ENCODE measurements around the gene SEMA3F.

Gene SEMA3F

DNA sequence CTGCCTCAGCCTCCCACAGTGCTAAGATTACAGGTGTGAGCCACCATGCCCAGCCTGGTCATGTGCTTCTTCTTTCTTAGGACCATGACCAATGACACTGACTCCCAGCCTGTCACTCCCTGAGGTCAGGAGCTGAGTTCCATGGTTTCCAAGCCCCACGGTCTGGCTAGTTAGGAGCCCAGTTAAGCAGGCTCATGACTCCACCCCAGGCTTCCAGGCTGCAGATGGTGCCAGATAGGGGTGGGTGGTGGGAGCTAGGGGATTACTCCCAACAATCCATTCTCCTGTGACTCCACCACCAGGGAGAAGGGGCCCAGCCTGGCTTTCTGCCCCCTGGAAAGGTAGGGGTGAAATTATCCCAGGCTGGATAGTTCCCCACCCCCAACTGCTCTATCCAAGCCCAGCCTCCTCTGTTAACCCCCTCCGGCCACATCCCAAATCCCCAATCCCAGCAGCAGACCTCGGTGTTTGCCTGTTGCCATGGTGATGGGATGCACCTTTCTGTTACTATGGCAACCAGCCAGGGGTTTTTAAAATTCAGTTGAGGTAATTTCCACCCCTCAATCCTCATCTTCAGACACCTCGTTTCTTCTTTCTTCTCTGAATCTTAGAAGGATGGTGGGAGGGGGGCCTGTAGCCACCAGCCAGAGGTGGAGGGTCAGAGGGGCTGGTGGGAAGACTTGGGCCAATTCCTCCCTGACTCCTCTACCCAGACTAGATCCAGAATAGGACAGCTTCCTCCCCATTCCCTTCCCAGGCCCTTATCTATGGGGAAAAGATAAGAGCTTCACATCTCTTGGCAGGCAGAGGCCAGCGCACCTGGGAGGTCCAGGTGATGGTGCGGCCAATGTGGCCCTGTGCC is 22.5 kb upstream of the SEMA3F start:
- DNase-seq, result peak in 1 of 58 donors; percentile 18

DNA sequence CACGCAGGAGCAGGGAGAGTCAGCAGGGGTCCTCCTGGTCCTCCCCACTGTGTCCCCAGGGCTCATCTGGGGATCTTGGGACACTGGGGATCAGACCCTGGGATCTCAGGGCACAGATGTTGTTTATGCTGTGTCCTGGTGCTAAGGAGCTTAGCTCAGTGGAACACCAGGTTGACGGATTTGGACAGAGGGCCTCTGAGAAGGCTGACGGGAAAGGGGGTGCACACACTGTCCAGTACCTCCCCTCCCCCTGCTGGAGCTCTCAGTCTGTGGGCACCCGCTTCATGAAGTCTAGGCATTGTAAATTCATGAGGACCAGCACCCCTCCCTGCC is 21.9 kb upstream of the SEMA3F start:
- no peak for DNase-seq

DNA sequence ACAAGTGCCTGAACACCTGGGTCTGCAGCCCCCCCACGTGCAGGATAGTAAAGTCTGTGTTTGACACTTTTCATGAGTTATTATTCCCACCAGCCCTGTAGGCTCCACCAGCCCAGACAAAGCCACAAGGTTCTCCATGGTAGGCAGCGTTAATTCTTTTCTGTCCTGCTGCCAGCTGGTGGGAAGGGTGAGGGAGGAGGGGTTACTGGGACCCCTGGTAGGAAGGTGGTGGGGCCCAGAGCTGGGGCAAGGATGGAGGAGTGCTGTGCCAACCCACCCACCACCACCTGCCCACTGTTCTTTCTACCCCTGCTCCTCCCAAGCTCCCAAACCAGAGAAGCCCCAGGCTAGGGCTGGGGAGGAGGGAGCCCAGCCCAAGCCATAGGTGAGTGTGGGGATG is 20.8 kb upstream of the SEMA3F start:
- DNase-seq, result no peak

DNA sequence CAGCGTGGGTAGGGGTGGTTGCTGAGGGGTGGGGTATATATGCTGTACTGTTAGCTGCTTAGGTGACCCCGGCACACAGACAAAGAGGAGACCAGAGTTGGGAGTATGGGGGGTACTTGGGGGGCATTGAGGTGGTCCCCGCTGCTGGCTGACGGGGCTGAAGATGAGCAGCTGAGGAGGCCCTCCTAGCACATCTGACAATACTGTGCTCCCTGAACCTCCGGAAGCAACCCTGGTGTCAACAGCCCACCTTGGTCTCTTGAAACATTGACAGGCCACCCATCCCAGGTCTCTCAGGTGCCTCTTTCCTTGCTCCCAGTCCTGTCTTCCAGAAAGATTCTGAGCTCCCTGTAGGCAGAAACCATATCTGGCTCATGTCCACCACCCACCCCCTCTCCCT is 19.2 kb upstream of the SEMA3F start:
- no peak for DNase-seq

DNA sequence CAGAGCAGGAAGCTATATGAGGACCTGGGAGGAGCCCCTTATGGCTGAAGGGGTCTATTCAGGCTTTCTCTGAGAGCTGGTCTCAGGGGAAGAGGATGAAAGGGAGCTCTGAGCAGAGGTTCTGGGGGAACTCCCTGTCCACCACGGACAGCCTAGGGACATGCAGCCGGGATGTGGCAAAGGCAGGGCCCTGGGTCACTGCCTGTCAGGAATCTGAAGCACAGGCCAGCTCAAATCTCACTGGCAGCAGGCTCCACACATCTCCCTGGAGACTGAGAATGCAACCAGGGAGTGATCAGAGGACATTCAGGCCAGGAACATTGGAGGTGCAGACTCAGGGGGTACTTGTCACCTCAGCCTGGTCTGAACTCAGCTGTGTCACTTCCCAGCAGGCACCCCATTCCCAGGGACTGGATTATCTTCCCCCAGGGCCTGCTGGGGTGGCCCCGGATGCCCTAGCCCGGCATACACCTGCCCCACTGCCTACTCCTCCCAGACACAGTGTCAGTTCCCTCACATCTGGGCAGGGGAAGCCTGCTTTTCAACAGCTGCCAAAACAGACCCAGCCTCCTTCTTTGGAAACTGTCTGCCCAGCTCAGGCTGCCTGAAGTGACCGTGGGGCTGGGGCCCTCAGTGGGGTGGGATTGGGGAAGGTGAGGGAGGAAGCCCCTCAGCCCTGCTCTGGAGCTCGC is 18.3 kb upstream of the SEMA3F start:
- no peak for DNase-seq

DNA sequence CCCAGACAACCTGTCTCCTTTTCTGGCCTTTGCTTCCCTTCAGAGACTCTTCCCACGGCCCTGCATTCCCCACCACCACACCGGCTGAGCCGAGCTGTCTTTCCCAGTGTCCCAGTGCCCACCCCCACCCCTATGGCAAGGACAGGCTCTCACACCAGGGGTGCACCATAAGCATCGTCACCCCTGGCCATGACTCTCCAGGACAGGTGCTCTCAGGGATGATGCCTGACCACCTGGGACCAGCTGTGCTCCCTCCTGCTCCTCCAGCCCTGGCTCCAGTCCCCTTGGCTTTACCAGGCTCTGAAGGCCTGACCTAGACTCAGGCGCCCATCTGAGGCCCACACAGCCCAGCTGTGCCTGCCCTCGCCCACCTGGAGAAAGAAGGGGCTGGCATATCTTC is 17.6 kb upstream of the SEMA3F start:
- DNase-seq, result no peak

DNA sequence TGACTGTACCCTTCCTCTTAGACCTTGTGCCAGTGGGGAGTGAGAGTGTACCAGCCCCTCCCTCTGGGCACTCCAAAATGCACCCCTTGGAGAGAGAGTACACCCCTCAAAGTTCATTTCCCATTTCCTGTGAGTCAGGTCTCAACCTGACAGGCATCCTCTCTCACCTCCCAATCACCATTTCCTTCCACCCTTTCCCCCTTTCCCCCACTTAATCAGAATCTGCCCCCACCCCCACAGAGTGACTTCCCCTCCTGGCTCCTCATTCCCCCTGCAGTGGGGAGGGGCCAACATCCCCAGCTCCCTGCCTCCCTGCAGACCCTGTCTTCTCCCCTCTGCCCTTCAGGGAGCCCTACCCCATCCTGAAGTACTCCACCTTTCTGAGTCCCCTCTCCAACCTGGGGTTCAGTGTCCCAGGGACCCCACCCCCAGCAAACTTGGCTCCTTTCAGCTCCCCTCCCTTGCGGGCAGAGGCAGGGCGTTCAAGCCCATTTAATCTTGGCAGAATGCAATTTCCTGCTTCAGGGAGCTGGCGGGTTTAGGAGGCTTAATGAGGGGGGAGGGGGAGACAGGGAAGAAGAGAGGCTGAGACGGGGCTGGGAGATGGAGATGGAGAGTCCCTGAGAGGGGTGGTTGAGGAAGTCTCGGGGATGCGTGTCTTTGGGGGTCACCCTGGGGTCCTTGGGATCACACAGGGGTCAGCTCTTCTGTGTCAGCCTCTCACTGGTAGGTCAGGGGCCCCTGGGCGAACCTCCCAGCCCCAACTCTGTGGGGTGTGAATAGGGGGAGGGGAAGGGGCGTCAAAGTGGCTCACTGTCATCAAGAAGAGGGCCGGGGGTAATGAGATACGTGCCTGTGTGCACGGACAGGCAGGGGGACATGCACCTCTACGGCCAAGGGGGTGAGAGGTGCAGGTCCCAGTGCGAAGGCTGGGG is 16.6 kb upstream of the SEMA3F start:
- DNase-seq, result peak in 1 of 58 donors; percentile 16

DNA sequence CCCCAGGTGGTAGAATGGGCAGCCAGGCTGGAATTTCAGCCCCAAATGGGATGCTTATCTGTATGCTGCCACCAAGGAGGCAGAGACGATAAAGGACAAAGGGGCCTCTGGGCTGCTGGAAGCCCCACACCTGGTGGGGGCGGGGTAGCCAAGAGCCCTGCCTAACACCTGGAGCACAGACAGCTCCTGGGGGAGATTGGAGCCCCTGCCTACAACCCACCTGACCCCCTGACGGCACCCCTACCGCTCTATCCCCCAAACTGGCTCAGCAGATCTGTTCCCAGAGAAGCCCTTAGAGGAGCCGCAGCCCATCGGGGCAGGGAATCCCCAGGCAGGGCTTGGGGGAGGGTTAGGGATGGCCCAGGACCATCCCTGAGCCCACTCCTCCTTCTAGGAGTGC is 15.8 kb upstream of the SEMA3F start:
- no peak for DNase-seq

DNA sequence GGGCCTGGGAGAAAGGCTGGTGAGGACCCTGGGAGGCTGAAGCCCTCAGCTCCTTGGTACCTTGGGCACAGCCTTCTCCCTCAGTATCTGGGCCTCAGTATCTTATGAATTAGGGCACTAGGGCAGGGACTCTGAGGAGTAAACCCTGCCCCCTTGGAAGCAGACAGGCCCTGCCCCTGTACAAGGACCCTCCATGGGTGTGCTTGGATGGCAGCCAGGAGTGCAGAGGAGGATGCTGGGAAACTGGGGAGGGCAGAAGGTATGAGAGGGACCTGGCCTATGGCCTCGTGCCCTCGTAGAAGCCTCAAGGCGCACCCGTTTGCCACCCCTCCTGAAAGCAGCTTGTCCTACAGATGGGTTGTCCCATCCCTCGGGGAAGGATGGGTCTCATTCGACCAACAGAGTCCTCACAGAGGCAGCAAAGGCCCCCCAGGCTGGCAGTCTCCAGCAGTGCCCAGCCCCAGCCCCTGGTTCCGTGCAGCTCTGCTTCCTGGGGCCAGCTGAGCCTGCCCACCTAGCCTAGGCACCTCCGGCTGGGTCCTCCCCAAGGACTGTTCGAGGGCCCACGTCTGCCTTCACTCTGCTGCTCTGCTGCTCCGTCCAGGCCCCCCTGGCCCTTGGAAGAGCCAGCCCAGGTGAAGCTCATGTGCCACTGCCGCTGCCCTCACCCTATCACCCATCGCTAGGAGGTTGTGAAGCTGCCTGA is 15.3 kb upstream of the SEMA3F start:
- DNase-seq, result no peak

DNA sequence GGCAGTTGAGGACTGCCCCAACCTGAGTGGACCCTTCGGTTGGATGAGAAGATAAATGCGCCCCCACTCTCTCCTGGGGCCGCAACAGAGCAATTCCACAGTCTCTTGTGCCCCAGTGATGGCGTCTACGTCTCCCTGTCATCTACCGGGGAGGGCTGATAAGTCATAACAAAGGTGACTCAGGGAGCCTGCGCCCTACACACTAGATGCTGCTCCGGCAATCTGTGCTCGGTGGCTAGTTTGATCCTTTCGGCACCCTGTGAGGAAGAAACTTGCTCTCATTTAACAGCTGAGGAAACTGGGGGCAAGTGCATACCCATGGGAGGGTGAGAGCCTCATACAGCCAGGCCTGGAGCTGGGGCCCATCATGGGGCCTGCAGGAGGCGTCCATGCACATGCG is 14.1 kb upstream of the SEMA3F start:
- no peak for DNase-seq

DNA sequence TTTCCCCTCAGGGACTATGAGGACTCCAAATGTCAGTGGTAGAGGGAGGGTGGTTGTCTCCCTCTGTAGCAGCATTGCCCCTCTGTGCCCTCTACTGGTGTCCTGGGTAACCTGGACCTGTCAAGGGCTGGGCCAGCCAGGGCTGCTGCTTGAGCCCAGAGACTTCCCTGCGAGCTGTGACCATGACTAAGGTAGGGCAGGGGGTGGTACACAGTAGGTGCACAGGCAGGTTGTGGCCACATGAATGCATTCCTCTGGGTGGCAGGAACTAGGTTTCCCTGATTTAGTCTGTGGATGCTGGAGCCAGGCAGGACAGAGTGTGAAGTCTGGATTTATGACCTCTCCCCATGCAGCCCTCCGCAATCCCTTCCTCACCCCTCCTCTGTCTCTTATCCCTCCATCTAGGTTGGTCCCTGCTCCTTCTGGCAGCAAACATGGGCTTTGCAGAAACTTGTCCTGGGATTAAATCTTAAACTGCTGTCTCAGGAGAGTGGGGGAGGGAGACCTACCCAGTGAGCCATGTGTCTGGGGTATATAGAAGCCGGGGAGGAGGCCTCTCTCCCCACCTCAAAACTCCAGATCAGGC is 8.7 kb upstream of the SEMA3F start:
- DNase-seq, result no peak

DNA sequence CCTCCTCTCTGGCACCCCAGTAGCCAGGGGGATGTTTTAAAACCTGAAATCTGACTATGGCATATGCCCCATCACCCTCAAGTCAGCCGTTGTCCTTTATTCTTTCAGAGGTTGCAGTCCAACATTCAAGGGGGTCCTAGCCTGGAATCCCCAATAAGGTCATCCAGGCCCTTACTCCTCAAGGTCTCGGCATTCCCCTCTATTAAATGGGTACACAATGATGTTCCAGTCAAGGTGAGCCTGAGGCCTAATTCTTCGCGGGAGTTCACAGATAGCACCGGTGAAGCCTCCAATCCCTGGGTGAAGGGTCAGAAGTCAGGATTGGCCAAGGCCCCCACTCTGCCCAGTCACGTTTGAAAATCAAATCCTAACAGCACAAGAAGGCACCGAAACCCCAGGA is 8.1 kb upstream of the SEMA3F start:
- DNase-seq, result no peak

DNA sequence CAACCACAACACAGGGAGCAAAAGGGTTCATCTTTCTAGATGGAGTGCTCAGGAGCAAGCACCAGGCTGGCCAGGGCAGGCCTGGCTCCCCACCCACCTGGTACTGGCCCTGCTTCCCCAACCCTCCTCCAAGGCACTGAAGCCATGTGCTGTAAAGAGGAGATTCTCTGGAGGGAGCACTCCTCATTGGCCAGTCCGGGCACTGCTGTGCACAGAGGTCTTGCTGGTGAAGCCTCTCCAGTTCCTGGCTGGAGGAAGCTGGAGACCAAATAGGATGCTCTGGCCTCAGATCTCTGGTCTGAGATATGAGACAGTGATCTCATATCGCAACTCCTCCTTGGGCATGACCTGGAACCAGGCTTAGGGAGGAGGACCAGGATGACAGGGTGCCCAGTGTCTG is 7.7 kb upstream of the SEMA3F start:
- no peak for DNase-seq

DNA sequence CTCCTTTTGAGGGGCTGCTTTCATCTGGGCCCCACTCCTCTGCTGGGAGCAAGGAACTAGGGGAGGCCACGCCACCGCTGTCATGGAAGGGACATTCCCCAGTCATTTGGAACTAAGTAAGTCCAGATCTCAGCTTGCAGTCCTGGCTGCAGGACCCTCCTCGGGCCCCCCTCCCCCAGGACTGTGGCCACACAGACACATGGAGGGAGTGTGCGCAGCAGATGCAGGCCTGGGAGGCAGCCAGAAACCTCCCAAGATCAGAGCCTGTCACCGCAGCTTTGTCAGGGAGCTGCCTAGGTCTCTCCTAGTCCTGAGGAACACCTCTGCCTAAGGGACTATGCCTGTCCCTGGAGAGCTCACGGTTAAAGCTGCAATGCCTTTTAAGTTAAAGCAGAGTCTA is 7.3 kb upstream of the SEMA3F start:
- no peak for DNase-seq

DNA sequence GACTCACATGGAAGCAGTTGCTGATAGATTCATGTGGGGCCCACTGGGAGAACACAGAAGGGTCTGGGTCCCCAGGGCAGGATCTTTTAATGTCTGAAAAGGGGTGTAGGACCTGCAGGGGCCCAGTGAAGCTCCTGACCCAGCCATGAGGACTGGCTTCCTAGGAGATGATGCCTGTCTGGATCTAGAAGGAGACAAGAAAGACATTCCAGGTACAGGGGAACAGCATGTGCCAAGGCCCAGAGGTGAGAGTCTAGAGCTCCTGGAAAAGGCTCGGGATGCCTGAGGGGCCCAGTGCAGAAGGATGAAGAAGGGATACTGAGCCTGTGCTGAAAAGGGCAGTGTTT is 4.7 kb upstream of the SEMA3F start:
- DNase-seq, result no peak

DNA sequence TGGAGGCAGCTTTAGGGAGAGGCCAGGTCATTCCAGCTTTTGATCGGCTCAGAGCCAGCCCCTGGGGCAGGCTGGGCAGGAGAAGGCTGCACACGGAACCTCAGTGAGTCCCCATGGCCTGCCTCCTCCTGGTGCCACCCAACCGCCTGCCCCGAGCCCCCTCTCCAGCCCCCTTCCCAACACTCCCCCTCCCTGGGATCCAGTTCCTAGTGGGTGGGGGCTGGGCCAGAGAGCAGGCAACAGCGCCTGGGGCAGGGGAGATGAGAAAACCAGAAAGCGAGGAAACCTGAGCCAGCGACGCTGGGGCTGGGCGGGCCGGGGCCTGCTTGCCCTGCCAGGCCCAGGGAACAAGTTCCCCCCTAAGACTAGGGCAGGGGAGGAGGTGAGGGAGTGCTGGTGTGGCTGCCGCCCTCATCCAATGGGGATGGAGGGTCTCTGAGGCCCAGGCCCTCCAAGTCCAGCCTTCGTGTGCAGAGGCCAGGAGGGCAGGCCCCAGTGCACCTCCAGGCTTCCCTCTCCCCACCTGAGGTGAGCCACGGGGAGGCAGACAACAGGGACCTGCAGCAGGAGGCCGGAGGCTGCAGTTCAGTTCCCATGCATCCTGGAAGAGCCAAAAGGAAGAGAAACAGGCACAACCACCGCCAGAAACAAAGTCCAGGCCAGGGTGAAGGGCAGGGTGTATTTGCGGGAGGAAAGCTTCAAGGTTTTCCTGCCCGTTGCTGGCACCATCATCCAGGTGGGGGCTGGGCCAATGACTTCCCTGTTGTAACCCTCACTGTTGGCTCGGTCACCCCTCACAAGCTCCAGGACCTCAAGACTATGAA is 4.0 kb upstream of the SEMA3F start:
- no peak for DNase-seq

DNA sequence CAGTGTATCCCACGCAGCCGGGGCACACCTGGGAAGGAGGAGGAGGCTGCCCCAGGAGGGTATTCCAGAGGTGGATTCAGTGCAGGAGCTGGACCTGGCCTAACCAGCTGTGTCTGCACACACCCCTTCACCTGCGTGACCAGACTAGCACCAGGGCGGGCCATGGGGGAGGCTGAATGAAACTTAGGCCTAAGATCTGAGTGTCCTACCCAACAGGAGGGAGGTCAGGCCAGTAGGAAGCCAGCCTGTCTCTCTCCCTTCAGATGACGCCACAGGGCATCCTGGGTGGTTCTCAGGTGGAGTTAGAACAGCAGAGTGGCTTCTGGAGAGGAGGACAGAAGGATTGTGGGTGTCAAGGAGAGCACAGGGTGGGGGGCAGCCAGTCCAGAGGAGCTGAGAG is 3.4 kb upstream of the SEMA3F start:
- DNase-seq, result no peak

DNA sequence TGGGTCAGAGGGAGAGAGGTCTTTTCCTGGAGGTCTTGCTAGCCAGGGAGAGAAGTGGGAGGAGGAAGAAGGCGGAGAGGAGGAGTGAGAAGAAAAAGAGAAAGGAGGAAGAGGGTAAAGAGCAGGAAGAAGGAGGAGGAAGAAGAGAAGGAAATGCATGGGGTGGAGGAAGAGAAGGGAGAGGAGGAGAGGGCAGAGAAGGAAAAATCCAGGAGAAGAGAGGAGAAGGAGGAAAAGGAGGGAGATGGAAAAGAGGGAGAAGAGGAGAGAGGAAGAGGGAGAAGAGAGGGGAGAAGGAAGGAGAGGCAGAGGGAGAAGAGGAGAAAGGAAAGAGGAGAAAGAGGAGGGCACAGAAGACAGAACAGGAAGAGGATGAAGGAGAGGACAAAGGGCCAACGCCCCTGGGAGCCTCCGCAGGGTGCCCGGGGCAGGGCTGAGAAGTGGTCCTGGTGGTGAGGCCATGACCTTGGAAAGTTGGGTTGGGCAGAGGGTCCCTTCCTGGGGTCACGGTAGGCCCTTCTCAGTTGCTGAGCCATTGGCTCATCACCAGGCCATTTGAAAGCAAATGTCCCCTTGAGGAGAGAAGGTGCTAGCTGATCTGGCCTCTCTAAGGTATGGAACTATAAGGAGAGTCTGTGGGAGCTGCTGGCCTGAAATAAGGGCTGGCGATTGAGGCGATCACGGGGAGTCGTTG is 1.2 kb upstream of the SEMA3F start:
- DNase-seq, result no peak

DNA sequence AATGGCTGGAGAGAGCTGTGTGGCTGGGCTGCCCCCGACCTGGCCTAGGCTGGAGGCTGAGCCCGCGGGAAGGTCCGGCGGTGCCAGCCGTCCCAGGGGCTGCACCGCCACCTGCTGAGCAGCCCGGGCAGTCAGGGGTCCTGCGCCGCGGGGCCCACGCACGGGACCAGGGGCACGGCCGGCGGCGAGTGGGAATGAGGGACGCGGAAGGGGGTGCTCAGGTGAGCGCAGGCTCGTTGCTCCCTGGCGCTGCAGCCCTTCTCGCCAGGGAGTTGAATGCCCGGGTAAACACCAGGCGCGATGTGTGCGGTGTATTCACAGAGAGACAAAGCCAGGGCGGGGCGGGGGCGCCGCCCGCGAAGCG is 666 bp upstream of the SEMA3F start:
- no peak for DNase-seq

DNA sequence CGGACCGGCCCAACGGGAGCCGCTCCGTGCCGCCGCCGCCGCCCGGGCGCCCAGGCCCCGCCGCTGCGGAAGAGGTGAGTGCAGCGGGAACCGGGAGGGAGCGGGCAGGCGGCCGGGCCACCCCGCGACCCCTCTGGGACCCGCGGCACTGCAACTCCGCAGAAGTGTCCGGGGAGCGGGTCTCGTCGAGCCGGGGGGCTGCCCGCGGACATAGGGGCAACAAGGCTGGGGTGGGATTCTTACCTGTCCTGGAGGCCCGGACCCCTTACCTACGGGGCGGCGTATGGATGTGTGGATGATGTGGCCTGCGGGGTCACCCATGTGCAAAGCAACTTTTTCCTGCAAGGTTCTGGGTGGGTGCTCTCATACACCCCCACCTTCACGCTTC is 361 bp downstream of the SEMA3F start:
- no peak for DNase-seq
